Breast epithelium (tissue), 3 donors: ENCODE measurements around the gene FSHB.

Experiments used
- CTCF ChIP-seq, 3 donors: fragments of 450-650 bp; IDR thresholded peaks; one replicate each; pipeline ENCODE4 v1.5.1; 2016 to 2017; ENCODE audit warnings: antibody characterized with exemption in 3 of 3, mild to moderate bottlenecking in 3 of 3, moderate library complexity in 3 of 3
- POLR2AphosphoS5 ChIP-seq, 3 donors: sonication (generic); formaldehyde crosslinking; IDR thresholded peaks; one replicate each; pipeline ENCODE4 v1.6.1; 2017; ENCODE audit warnings: antibody characterized with exemption in 3 of 3

- TF ChIP-seq CTCF (IDR thresholded peaks at IDR 0.05) (no peak), POLR2AphosphoS5 (IDR thresholded peaks at IDR 0.05) (no peak)
Observed at GRCh38 chr11:30281476-30282288, 50.9 kb downstream of the FSHB start.
